ENCODE measurements around the gene CDKAL1. TPM values are rescaled to one million over a fixed set of nuclear protein-coding genes. Genes with fewer than 3 reads are reported as not detected.

CDKAL1 gene
- total and polyA plus RNA-seq, 2 of the 13 experiments (the other 11 are each of a cell fraction or from before 2014, with no cell fraction given): 9.5 to 27.7 TPM

GRCh38 chr6:20642441-20642840, 108.2 kb downstream of the CDKAL1 start (continued):
- TF ChIP-seq DMTF1 (CRISPR knock-in tag; IDR thresholded peaks at IDR 0.05) (no peak), ZNF770 (CRISPR knock-in tag; IDR thresholded peaks at IDR 0.05) (no peak), FOXA3 (CRISPR knock-in tag; IDR thresholded peaks at IDR 0.05) (peak; percentile 28; the same call in 1 of the 2 replicates), ZGPAT (CRISPR knock-in tag; IDR thresholded peaks at IDR 0.05) (0 out of 2 replicates have a peak, but pooled peaks have one; percentile 28), MAF1 (CRISPR knock-in tag; IDR thresholded peaks at IDR 0.05; ENCODE audit: borderline replicate concordance) (no peak), BCL6 (CRISPR knock-in tag; IDR thresholded peaks at IDR 0.05) (peak; percentile 20; the same call in 1 of the 2 replicates), POGZ (CRISPR knock-in tag; IDR thresholded peaks at IDR 0.05) (peak; percentile 97), ZMAT5 (CRISPR knock-in tag; IDR thresholded peaks at IDR 0.05; ENCODE audit: borderline replicate concordance, low read depth) (no peak), PAXIP1 (CRISPR knock-in tag; conservative IDR thresholded peaks at IDR 0.05) (peak; percentile 62), SP4 (CRISPR knock-in tag; IDR thresholded peaks at IDR 0.05) (no peak), ZNF335 (CRISPR knock-in tag; IDR thresholded peaks at IDR 0.05) (no peak)
